Diencephalon (tissue), 1 donor: Measurements from ENCODE around the gene BICD1. TPM values are rescaled to one million over a fixed set of nuclear protein-coding genes. Genes with fewer than 3 reads are reported as not detected.

Experiments
- small RNA-seq: library from RNA; depleted of rRNA; stranded (forward); fragments of <200 nt; gene quantifications from one replicate; pipeline ENCODE3, GENCODE V24; 2014
- total RNA-seq: library from RNA; depleted of rRNA; stranded (reverse); fragments of >200 nt; gene quantifications from one replicate; pipeline ENCODE4 v1.2.3, GENCODE V29; 2014

The BICD1 gene
- 47.1 TPM for total RNA-seq

GRCh38 chr12:32106517-32107358, at the start of gene BICD1:
TSS of gene BICD1 (plus strand) at chr12:32106847. CDS start at chr12:32107332, 485 bp downstream.

DNA sequence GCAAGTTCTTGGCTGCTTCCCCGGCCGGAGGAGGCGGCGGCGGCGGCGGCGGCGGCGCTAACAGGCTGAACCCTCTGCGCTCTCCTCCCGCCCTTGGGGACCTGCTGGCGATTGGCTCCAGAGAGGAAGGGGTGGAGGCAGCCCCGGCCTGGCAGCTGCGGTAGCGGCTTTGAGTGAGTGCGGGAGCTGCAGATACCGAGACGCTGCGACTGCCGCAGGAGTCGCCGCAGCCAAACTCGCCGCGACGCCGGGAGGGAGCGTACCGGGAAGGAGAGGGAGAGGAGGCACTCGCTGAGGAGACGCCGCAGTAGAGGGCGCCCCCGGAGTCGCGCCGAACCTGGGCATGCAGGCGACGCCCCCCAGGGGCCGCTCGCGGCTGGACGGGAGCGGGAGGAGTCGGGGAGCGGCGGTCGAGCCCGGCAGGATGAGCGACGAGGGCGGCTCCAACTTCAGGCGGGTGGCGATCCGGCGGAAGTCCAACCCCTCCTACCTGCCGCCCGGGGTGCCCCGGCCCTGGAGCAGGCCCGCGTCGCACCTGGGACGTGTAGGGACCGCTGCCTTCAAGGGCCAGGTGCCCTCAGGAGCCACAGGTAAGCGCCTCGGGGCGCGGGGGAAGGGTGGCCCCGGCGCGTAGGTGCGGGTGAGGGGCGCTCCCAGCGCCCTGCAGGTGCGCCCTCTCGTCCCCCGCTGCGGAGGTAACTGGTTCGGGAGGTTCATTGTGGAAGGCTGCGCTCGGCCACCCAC, 292.9 kb downstream of the BICD1 start, which contains the start of gene FGD4:
Gene FGD4 (plus strand): TSS at position 189 of the 744 bp plus-strand sequence.

Small RNAs within 50 kb of the gene (small RNA-seq; reads per million reads assigned to genes)
- gene AC048344.2 (not detected), gene AC048344.3 (not detected), gene RF00019 (not detected)

Other genes with a start within 250 kb of the BICD1 start
- 65.3 TPM for gene RESF1, start 147.4 kb upstream of the BICD1 start, total RNA-seq